ENCODE measurements around the gene DGLUCY.
"Not testable (repeated sequence)": the region's sequence is repeated elsewhere in the genome, so short reads cannot be mapped to it uniquely, and the experiment has no call there.

The DGLUCY gene

GRCh38 chr14:91115986-91116770, 2.3 kb downstream of the DGLUCY start:
- peak overlapping the region; percentile 76 for H3K4me3 ChIP-seq (replicated peaks; ENCODE audit: low read depth, low read length)
- no peak for DNase-seq (ENCODE audit: extremely low read depth, low read depth)
- TF ChIP-seq, protein P1, sequence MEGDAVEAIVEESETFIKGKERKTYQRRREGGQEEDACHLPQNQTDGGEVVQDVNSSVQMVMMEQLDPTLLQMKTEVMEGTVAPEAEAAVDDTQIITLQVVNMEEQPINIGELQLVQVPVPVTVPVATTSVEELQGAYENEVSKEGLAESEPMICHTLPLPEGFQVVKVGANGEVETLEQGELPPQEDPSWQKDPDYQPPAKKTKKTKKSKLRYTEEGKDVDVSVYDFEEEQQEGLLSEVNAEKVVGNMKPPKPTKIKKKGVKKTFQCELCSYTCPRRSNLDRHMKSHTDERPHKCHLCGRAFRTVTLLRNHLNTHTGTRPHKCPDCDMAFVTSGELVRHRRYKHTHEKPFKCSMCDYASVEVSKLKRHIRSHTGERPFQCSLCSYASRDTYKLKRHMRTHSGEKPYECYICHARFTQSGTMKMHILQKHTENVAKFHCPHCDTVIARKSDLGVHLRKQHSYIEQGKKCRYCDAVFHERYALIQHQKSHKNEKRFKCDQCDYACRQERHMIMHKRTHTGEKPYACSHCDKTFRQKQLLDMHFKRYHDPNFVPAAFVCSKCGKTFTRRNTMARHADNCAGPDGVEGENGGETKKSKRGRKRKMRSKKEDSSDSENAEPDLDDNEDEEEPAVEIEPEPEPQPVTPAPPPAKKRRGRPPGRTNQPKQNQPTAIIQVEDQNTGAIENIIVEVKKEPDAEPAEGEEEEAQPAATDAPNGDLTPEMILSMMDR (IDR thresholded peaks at IDR 0.05; ENCODE audit: low read depth, low read length, missing control alignments): no peak

- no peak overlapping the region for H3K4me3 ChIP-seq (replicated peaks; ENCODE audit: low read depth, low read length)
- TF ChIP-seq, protein P1 (IDR thresholded peaks at IDR 0.05; ENCODE audit: low read depth, low read length, missing control alignments): no peak
- no peak for DNase-seq (ENCODE audit: extremely low read depth, low read depth)
Measured at GRCh38 chr14:91116913-91117588, 3.2 kb downstream of the DGLUCY start.

DNA sequence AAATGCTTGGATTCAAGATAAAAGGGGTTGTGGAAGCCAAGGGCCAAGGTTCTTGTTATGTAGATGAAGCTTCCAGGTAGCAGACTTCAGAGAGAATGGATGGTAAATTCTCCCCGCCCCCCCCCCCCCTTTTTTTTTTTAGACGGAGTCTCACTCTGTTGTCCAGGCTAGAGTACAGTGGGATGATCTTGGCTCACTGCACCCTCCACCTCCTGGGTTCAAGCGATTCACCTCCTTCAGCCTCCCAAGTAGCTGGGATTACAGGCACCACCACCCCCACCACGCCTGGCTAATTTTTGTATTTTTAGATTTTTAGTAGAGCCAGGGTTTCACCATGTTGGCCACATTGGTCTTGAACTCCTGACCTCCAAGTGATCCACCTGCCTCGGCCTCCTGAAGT, 4.1 kb downstream of the DGLUCY start:
- no peak overlapping the region for H3K4me3 ChIP-seq (replicated peaks; ENCODE audit: low read depth, low read length)
- TF ChIP-seq, protein P1 (IDR thresholded peaks at IDR 0.05; ENCODE audit: low read depth, low read length, missing control alignments): no peak
- no peak for DNase-seq (ENCODE audit: extremely low read depth, low read depth)

GRCh38 chr14:91118511-91119068, 4.7 kb downstream of the DGLUCY start:
- H3K4me3 ChIP-seq (replicated peaks; ENCODE audit: low read depth, low read length): no peak overlapping the region
- TF ChIP-seq, protein P1 (IDR thresholded peaks at IDR 0.05; ENCODE audit: low read depth, low read length, missing control alignments): no peak
- no peak for DNase-seq (ENCODE audit: extremely low read depth, low read depth)

DNA sequence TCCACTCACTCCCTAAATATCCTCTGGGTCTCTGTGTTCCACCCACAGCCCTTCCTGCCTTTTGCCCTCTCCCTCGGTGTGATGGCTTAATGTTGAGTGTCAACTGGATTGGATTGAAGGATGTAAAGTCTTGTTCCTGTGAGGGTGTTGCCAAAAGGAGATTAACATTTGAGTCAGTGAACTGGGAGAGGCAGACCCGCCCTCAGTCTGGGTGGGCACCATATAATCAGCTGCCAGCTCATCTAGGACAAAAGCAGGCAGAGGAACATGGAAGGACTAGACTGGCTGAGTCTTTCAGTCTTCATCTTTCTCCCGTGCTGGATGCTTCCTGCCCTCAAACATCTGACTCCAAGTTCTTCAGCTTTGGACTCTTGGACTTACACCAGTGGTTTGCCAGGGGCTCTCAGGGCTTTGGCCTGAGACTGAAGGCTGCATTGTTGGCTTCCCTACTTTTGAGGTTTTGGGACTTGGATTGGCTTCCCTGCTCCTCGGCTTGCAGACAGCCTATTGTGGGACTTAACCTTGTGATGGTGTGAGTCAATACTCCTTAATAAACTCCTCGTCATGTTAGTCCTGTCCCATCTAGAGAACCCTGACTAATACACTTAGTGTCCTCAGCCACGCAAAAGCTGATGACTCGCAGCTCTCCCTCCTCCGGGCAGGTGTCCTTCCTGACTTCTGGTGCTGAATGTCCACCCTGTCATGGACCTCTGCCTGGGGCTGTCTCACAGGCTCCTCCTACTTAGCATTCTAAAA, 5.9 kb downstream of the DGLUCY start:
- H3K4me3 ChIP-seq (replicated peaks; ENCODE audit: low read depth, low read length): no peak overlapping the region
- TF ChIP-seq, protein P1 (IDR thresholded peaks at IDR 0.05; ENCODE audit: low read depth, low read length, missing control alignments): no peak
- DNase-seq (ENCODE audit: extremely low read depth, low read depth): no peak

DNA sequence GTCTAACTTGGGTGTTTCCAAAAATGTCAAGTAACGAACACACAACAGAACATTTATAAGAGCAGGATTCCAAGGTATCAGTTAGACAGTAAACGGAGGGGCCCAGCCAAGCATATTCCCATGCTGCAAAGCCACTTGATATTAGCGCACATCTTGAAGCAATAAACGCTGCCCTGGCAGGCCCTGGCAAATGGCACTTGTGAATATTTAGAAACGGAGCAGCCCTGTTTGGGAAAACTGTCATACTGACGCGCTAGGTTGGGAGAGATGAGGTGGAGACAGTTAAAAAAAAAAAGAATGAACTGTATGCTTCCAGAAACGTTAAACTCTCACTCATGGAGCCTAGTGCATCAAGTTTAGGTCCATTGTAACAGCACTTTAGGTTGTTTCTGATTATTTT, 9.3 kb downstream of the DGLUCY start:
- no peak overlapping the region for H3K4me3 ChIP-seq (replicated peaks; ENCODE audit: low read depth, low read length)
- no peak for DNase-seq (ENCODE audit: extremely low read depth, low read depth)
- TF ChIP-seq, protein P1 (IDR thresholded peaks at IDR 0.05; ENCODE audit: low read depth, low read length, missing control alignments): no peak

GRCh38 chr14:91124406-91125270, 10.8 kb downstream of the DGLUCY start:
- H3K4me3 ChIP-seq (replicated peaks; ENCODE audit: low read depth, low read length); DNase-seq (ENCODE audit: extremely low read depth, low read depth): not testable (repeated sequence)

All from HFF-Myc (cell line).